DND-41 (cell line): ENCODE data around the gene HNF1B.

Source experiments
- ATAC-seq: fragments of 200-7000 bp; cut with Tn5 transposase; 3 replicates; pipeline ENCODE4 v1.9.1; 2021; ENCODE audit warnings: low read depth; ENCODE audit not compliant: insufficient read depth
- DNase-seq: peaks from one replicate; pipeline ENCODE4 v3.0.0-alpha.2; 2020
- H2AFZ ChIP-seq: 2 replicates; pipeline ENCODE4 v1.6.0; 2012; ENCODE audit warnings: low read depth, low read length
- H3K27ac ChIP-seq: 2 replicates; pipeline ENCODE4 v1.5.1; 2012; ENCODE audit warnings: low read length, inconsistent platforms
- H3K27me3 ChIP-seq: fragments of 200-600 bp; sonication (generic); 2 replicates; pipeline ENCODE4 v1.6.0; 2012; ENCODE audit warnings: low read length, mild to moderate bottlenecking, inconsistent platforms; ENCODE audit not compliant: insufficient read depth, poor library complexity
- H3K36me3 ChIP-seq: 2 replicates; pipeline ENCODE4 v1.5.1; 2012; ENCODE audit warnings: low read length, inconsistent platforms; ENCODE audit not compliant: insufficient read depth
- H3K4me1 ChIP-seq: 2 replicates; pipeline ENCODE4 v1.5.1; 2012; ENCODE audit warnings: mild to moderate bottlenecking, low read length; ENCODE audit not compliant: insufficient read depth
- H3K4me2 ChIP-seq: 2 replicates; pipeline ENCODE4 v1.6.0; 2012; ENCODE audit warnings: mild to moderate bottlenecking, moderate library complexity, low read length, inconsistent platforms; ENCODE audit not compliant: insufficient read depth
- H3K4me3 ChIP-seq, 2 experiments: fragments of 200-600 bp in 1 of 2; shearing (Covaris generic) in 1 of 2; 2 replicates each; pipeline ENCODE4 v1.5.1; 2012 to 2016; ENCODE audit warnings: inconsistent platforms in 2 of 2, low read length in 2 of 2, mild to moderate bottlenecking in 2 of 2, low read depth in 1 of 2, moderate library complexity in 1 of 2
- H3K79me2 ChIP-seq: 2 replicates; pipeline ENCODE4 v1.6.0; 2012; ENCODE audit warnings: low read length, inconsistent platforms; ENCODE audit not compliant: insufficient read depth
- H3K9ac ChIP-seq: 2 replicates; pipeline ENCODE4 v1.6.0; 2012; ENCODE audit warnings: low read depth, mild to moderate bottlenecking, inconsistent platforms, low read length, moderate library complexity
- H3K9me3 ChIP-seq: 2 replicates; pipeline ENCODE4 v1.5.1; 2012; ENCODE audit warnings: low read length, moderate library complexity, mild to moderate bottlenecking, inconsistent platforms; ENCODE audit not compliant: insufficient read depth, severe bottlenecking
- H4K20me1 ChIP-seq: 2 replicates; pipeline ENCODE4 v1.6.0; 2012; ENCODE audit warnings: low read length; ENCODE audit not compliant: insufficient read depth
- CTCF ChIP-seq: IDR thresholded peaks from 2 replicates; pipeline ENCODE4 v1.5.1; 2012; ENCODE audit warnings: borderline replicate concordance, low read length, moderate library complexity, mild to moderate bottlenecking; ENCODE audit not compliant: poor library complexity, severe bottlenecking; ENCODE audit errors: extremely low read depth
- EZH2 ChIP-seq: IDR thresholded peaks from 3 replicates; pipeline ENCODE4 v1.6.1; 2012; ENCODE audit warnings: borderline replicate concordance, low read depth, mild to moderate bottlenecking, moderate library complexity, low read length, inconsistent platforms; ENCODE audit not compliant: severe bottlenecking

HNF1B gene

GRCh38 chr17:37678036-37678435 is 66.8 kb downstream of the HNF1B start:
- no peaks in the 10 kb centered on the region for H3K36me3 ChIP-seq
- no peak overlapping the region for H3K27ac ChIP-seq
- H3K9ac ChIP-seq, result no peak overlapping the region
- no peak overlapping the region for H3K4me3 ChIP-seq
- H3K79me2 ChIP-seq, result no peaks in the 10 kb centered on the region
- no peak overlapping the region for H2AFZ ChIP-seq
- peaks cover 4% of the 10 kb centered on the region for H3K9me3 ChIP-seq
- ATAC-seq (no peak), DNase-seq (no peak)
- no peak overlapping the region for H3K4me2 ChIP-seq
- peaks cover 2% of the 10 kb centered on the region for H3K27me3 ChIP-seq
- H4K20me1 ChIP-seq, result no peaks in the 10 kb centered on the region
- no peaks in the 10 kb centered on the region for H3K4me1 ChIP-seq
- no peak for TF ChIP-seq CTCF
- no peak for TF ChIP-seq EZH2

GRCh38 chr17:37677021-37677420 is 67.8 kb downstream of the HNF1B start:
- DNase-seq (no peak), ATAC-seq (no peak)
- TF ChIP-seq CTCF (no peak), EZH2 (no peak)
- peaks cover 2% of the 10 kb centered on the region for H3K27me3 ChIP-seq
- H3K4me2 ChIP-seq, result no peak overlapping the region
- no peaks in the 10 kb centered on the region for H4K20me1 ChIP-seq
- H3K9me3 ChIP-seq, result peaks cover 4% of the 10 kb centered on the region
- no peaks in the 10 kb centered on the region for H3K36me3 ChIP-seq
- no peak overlapping the region for H3K9ac ChIP-seq
- H3K4me1 ChIP-seq, result no peaks in the 10 kb centered on the region
- H3K79me2 ChIP-seq, result no peaks in the 10 kb centered on the region
- no peak overlapping the region for H3K27ac ChIP-seq
- H2AFZ ChIP-seq, result no peak overlapping the region
- no peak overlapping the region for H3K4me3 ChIP-seq

GRCh38 chr17:37676115-37676925 is 68.5 kb downstream of the HNF1B start:
- Histone ChIP-seq H3K9me3 (peaks cover 4% of the 10 kb centered on the region), H3K4me3 (no peak overlapping the region), H3K79me2 (no peaks in the 10 kb centered on the region), H3K27me3 (peaks cover 2% of the 10 kb centered on the region), H4K20me1 (no peaks in the 10 kb centered on the region), H3K4me2 (no peak overlapping the region), H3K36me3 (no peaks in the 10 kb centered on the region), H3K27ac (no peak overlapping the region), H3K9ac (no peak overlapping the region), H3K4me1 (no peaks in the 10 kb centered on the region), H2AFZ (no peak overlapping the region)
- TF ChIP-seq EZH2, result no peak
- TF ChIP-seq CTCF, result no peak
- no peak for DNase-seq
- no peak for ATAC-seq

GRCh38 chr17:37674511-37674910 is 70.3 kb downstream of the HNF1B start:
- DNase-seq, result no peak

More at GRCh38 chr17:37674511-37674910, 70.3 kb downstream of the HNF1B start:
- H3K27me3 ChIP-seq, result peaks cover 2% of the 10 kb centered on the region
- H3K79me2 ChIP-seq, result no peaks in the 10 kb centered on the region
- ATAC-seq, result no peak
- no peaks in the 10 kb centered on the region for H4K20me1 ChIP-seq
- no peaks in the 10 kb centered on the region for H3K4me1 ChIP-seq
- H3K27ac ChIP-seq, result no peak overlapping the region
- H3K36me3 ChIP-seq, result no peaks in the 10 kb centered on the region
- TF ChIP-seq CTCF (no peak), EZH2 (no peak)
- H3K9me3 ChIP-seq, result peaks cover 4% of the 10 kb centered on the region
- no peak overlapping the region for H3K9ac ChIP-seq
- H3K4me2 ChIP-seq, result no peak overlapping the region
- H2AFZ ChIP-seq, result no peak overlapping the region
- H3K4me3 ChIP-seq, result no peak overlapping the region
